ENCODE results near the gene RNF130.

- no peak for TF ChIP-seq CTCF (IDR thresholded peaks at IDR 0.05)
- no peak for TF ChIP-seq POLR2AphosphoS5 (IDR thresholded peaks at IDR 0.05)
- no peak for TF ChIP-seq POLR2A (IDR thresholded peaks at IDR 0.05)
Observed at GRCh38 chr5:179918742-179919486, 152.6 kb downstream of the RNF130 start.

All from prostate gland (tissue), 2 donors.